Lung (tissue), 12 donors: ENCODE data around the gene SPDL1. TPM values are rescaled to one million over a fixed set of nuclear protein-coding genes. Genes with fewer than 3 reads are reported as not detected.

Experiments
- ATAC-seq: fragments of 200-7000 bp; cut with Tn5 transposase; one replicate; pipeline ENCODE4 v1.9.1; 2020; ENCODE audit warnings: moderate number of reproducible peaks; ENCODE audit not compliant: insufficient read depth, low FRiP score
- DNase-seq, 3 donors: peaks; one replicate each; pipeline ENCODE4 v3.0.0-alpha.2; 2013 to 2017
- H3K27ac ChIP-seq, 2 donors: one replicate each; pipeline ENCODE4 v1.5.1; 2013; ENCODE audit warnings: mild to moderate bottlenecking in 2 of 2, moderate library complexity in 2 of 2, control low read depth in 1 of 2, inconsistent platforms in 1 of 2, low read depth in 1 of 2, low read length in 1 of 2
- H3K27me3 ChIP-seq, 3 donors: one replicate each; pipeline ENCODE4 v1.5.1; 2013; ENCODE audit warnings: low read length in 2 of 3; ENCODE audit not compliant: control insufficient read depth in 3 of 3, insufficient read depth in 3 of 3
- H3K36me3 ChIP-seq, 4 donors: one replicate each; pipeline ENCODE4 v1.5.1; 2013; ENCODE audit warnings: low read length in 4 of 4, mild to moderate bottlenecking in 1 of 4, moderate library complexity in 1 of 4; ENCODE audit not compliant: control insufficient read depth in 4 of 4, insufficient read depth in 4 of 4
- H3K4me1 ChIP-seq, 5 donors: one replicate each; pipeline ENCODE4 v1.5.1; 2013; ENCODE audit warnings: low read length in 5 of 5, mild to moderate bottlenecking in 2 of 5, moderate library complexity in 1 of 5; ENCODE audit not compliant: control insufficient read depth in 5 of 5, insufficient read depth in 5 of 5
- H3K4me3 ChIP-seq: one replicate; pipeline ENCODE4 v1.5.1; 2013; ENCODE audit warnings: mild to moderate bottlenecking, control low read depth, moderate library complexity
- H3K9ac ChIP-seq, 2 donors: one replicate each; pipeline ENCODE4 v1.5.1; 2013; ENCODE audit warnings: low read length in 2 of 2, control low read depth in 1 of 2; ENCODE audit not compliant: insufficient read depth in 1 of 2
- H3K9me3 ChIP-seq, 4 donors: one replicate each; pipeline ENCODE4 v1.5.1; 2013; ENCODE audit warnings: low read length in 3 of 4, mild to moderate bottlenecking in 1 of 4, moderate library complexity in 1 of 4; ENCODE audit not compliant: control insufficient read depth in 4 of 4, insufficient read depth in 3 of 4
- CTCF ChIP-seq: IDR thresholded peaks from 2 replicates; pipeline ENCODE4 v1.5.1; 2012; ENCODE audit warnings: mild to moderate bottlenecking; ENCODE audit errors: control extremely low read depth, extremely low read depth
- WGBS, 2 donors: extraction: QIAGEN DNeasy Blood & Tissue Kit; methylation state at CpG; one replicate each; pipeline ENCODE4 v1.1.7; 2013; 5-methylcytosine and 5-hydroxymethylcytosine counted together
- polyA plus RNA-seq, 2 donors: library from polyadenylated mRNA; stranded (reverse); fragments of 200-250 nt; gene quantifications; one replicate each; pipeline ENCODE4 v1.2.1, GENCODE V29; 2013
- total RNA-seq, 2 donors: library from RNA; depleted of rRNA in 1 of 2; stranded (reverse); fragments of >200 nt in 1 of 2; gene quantifications; one replicate each; pipeline ENCODE4 v1.2.1, GENCODE V29; 2014 to 2021
- donor health status: control.
- donor health status: control.
- donor health status: Bipolar disorder and iron deficiency.
- donor health status: healthy.
- donor health status: DM: yes; HTN: yes; CAD: no.

The SPDL1 gene
- total and polyA plus RNA-seq, 4 donors: 4.3 to 13.4 (median 8.6) TPM

- Histone ChIP-seq H3K9ac (no peak overlapping the region), H3K4me1 (peaks cover 0 to 6% (median 0%) of the 10 kb centered on the region in 5 donors), H3K4me3 (no peak overlapping the region), H3K9me3 (peaks cover 0 to 5% (median 0%) of the 10 kb centered on the region in 4 donors), H3K27ac (no peak overlapping the region), H3K36me3 (no peaks in the 10 kb centered on the region), H3K27me3 (peaks cover 0 to 18% (median 14%) of the 10 kb centered on the region in 3 donors)
- ATAC-seq (no peak), DNase-seq (no peak)
- WGBS, 2 donors: 66 to 75% methylated on average over 1 of the region's 1 CpG
- no peak for TF ChIP-seq CTCF
Observed at GRCh38 chr5:169632946-169633345, 49.4 kb downstream of the SPDL1 start.

GRCh38 chr5:169634606-169635005 lies 51.0 kb downstream of the SPDL1 start:
- Histone ChIP-seq H3K36me3 (no peaks in the 10 kb centered on the region), H3K27me3 (peaks cover 0 to 18% (median 14%) of the 10 kb centered on the region in 3 donors), H3K27ac (no peak overlapping the region), H3K9ac (no peak overlapping the region), H3K4me1 (peaks cover 0 to 6% (median 0%) of the 10 kb centered on the region in 5 donors), H3K9me3 (peaks cover 0 to 9% (median 1%) of the 10 kb centered on the region in 4 donors), H3K4me3 (no peak overlapping the region)
- ATAC-seq (no peak), DNase-seq (no peak)
- 93% methylated on average over 1 of the region's 1 CpG for WGBS, 2 donors
- no peak for TF ChIP-seq CTCF

- WGBS, 2 donors: 40 to 53% methylated on average over 1 of the region's 1 CpG
- ATAC-seq: no peak
- no peak overlapping the region for H3K4me3 ChIP-seq
Observed at GRCh38 chr5:169635936-169636335, 52.4 kb downstream of the SPDL1 start.

More at GRCh38 chr5:169635936-169636335, 52.4 kb downstream of the SPDL1 start:
- Histone ChIP-seq H3K4me1 (peaks cover 0 to 6% (median 0%) of the 10 kb centered on the region in 5 donors), H3K9me3 (peaks cover 0 to 11% (median 2%) of the 10 kb centered on the region in 4 donors), H3K27ac (no peak overlapping the region), H3K36me3 (no peaks in the 10 kb centered on the region), H3K27me3 (peaks cover 0 to 18% (median 12%) of the 10 kb centered on the region in 3 donors), H3K9ac (no peak overlapping the region)
- DNase-seq: no peak
- no peak for TF ChIP-seq CTCF
